Common myeloid progenitor, CD34-positive (primary cell): ENCODE results near the gene TMTC1.

Source experiments
- CTCF ChIA-PET: fragments of 350-600 bp; sonication (Branson Sonifier 250); formaldehyde crosslinking; loops from one replicate; lab custom pipeline; 2021; ENCODE audit warnings: antibody characterized with exemption; lab: Charles Lee
- POLR2A ChIA-PET: fragments of 350-600 bp; sonication (Branson Sonifier 250); formaldehyde crosslinking; loops from one replicate; lab custom pipeline; 2021; ENCODE audit warnings: antibody characterized with exemption; lab: Charles Lee
- DNase-seq, 3 donors: peaks; one replicate each; pipeline versions ENCODE4 v3.0.0 to v3.0.0-alpha.2; 2013
- H3K27ac ChIP-seq, 2 experiments: 1 replicate in 1 of 2; 2 replicates in 1 of 2; pipeline ENCODE4 v1.7.0; 2013; ENCODE audit warnings: inconsistent platforms in 2 of 2, low read length in 2 of 2, mild to moderate bottlenecking in 2 of 2, low read depth in 1 of 2, moderate library complexity in 1 of 2; ENCODE audit not compliant: severe bottlenecking in 2 of 2, insufficient read depth in 1 of 2, poor library complexity in 1 of 2
- H3K27me3 ChIP-seq, 5 experiments: replicated peaks in 2 of 5; 1 replicate in 3 of 5; 2 replicates in 2 of 5; pipeline versions ENCODE4 v1.6.1 to v1.7.0; 2013; ENCODE audit warnings: low read length in 4 of 5, mild to moderate bottlenecking in 2 of 5, moderate library complexity in 2 of 5, inconsistent platforms in 1 of 5; ENCODE audit not compliant: insufficient read depth in 5 of 5, control insufficient read depth in 4 of 5
- H3K36me3 ChIP-seq, 4 experiments: 1 replicate in 2 of 4; 2 replicates in 2 of 4; pipeline versions ENCODE4 v1.6.1 to v1.7.0; 2013; ENCODE audit warnings: low read length in 3 of 4, control low read depth in 1 of 4, mild to moderate bottlenecking in 1 of 4; ENCODE audit not compliant: control insufficient read depth in 4 of 4, insufficient read depth in 4 of 4
- H3K4me1 ChIP-seq, 4 experiments: 1 replicate in 3 of 4; 2 replicates in 1 of 4; pipeline versions ENCODE4 v1.6.1 to v1.7.1; 2013; ENCODE audit warnings: low read length in 3 of 4, mild to moderate bottlenecking in 3 of 4, control low read depth in 1 of 4, inconsistent platforms in 1 of 4, moderate library complexity in 1 of 4; ENCODE audit not compliant: control insufficient read depth in 4 of 4, insufficient read depth in 4 of 4; ENCODE audit errors: control extremely low read depth in 1 of 4
- H3K4me3 ChIP-seq, 7 experiments: 1 replicate in 4 of 7; 2 replicates in 3 of 7; pipeline versions ENCODE4 v1.5.1 to v1.7.0; 2013; ENCODE audit warnings: mild to moderate bottlenecking in 7 of 7, low read length in 6 of 7, moderate library complexity in 6 of 7, inconsistent platforms in 2 of 7, low read depth in 2 of 7, control low read depth in 1 of 7; ENCODE audit not compliant: insufficient read depth in 4 of 7, control insufficient read depth in 1 of 7; ENCODE audit errors: extremely low read depth in 1 of 7
- H3K9me3 ChIP-seq, 5 experiments: 1 replicate in 4 of 5; 2 replicates in 1 of 5; pipeline versions ENCODE4 v1.6.1 to v1.7.1; 2013; ENCODE audit warnings: low read length in 4 of 5, mild to moderate bottlenecking in 2 of 5, inconsistent platforms in 1 of 5, low read depth in 1 of 5, moderate library complexity in 1 of 5; ENCODE audit not compliant: control insufficient read depth in 4 of 5, insufficient read depth in 2 of 5; ENCODE audit errors: control extremely low read depth in 1 of 5
- WGBS: methylation state at CpG from one replicate; pipeline ENCODE4 v1.1.5; 2013; ENCODE audit not compliant: insufficient coverage; 5-methylcytosine and 5-hydroxymethylcytosine counted together

The TMTC1 gene

GRCh38 chr12:29622251-29622650, 161.5 kb downstream of the TMTC1 start:
- no peaks in the 10 kb centered on the region for H3K27me3 ChIP-seq
- no peak overlapping the region for H3K4me3 ChIP-seq
- H3K4me1 ChIP-seq, result no peaks in the 10 kb centered on the region
- CTCF ChIA-PET, result no interaction called here
- no peak overlapping the region for H3K27ac ChIP-seq
- no peaks in the 10 kb centered on the region for H3K9me3 ChIP-seq
- no peak for DNase-seq
- H3K36me3 ChIP-seq, result no peaks in the 10 kb centered on the region
- POLR2A ChIA-PET, result no interaction called here
- 100% methylated on average over 1 of the region's 1 CpG for WGBS

DNA sequence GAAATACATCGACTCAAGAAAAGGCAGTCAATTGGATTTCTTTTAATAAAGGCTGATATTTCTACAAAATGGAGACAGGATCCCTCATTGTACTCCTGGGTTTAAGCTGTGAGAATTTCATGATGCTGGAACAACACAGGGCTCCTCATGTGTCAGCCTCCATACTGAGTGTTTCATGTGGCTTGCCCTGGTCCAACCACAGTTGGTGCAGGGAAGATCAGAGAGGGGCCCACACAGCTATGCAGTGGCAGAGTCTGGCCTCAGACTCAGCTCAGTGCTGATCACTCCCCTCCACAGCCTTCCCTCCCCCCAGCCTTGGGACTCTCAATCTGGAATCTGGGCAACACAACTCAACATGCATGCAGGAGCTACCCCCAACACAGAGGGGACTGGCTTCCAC, 163.7 kb downstream of the TMTC1 start:
- H3K4me3 ChIP-seq, result no peak overlapping the region
- DNase-seq, result no peak
- no peak overlapping the region for H3K27ac ChIP-seq
- ChIA-PET POLR2A (no interaction called here), CTCF (no interaction called here)
- H3K27me3 ChIP-seq, result no peaks in the 10 kb centered on the region
- 100% methylated on average over 1 of the region's 1 CpG for WGBS
- no peaks in the 10 kb centered on the region for H3K36me3 ChIP-seq
- H3K4me1 ChIP-seq, result no peaks in the 10 kb centered on the region
- H3K9me3 ChIP-seq, result no peaks in the 10 kb centered on the region

DNA sequence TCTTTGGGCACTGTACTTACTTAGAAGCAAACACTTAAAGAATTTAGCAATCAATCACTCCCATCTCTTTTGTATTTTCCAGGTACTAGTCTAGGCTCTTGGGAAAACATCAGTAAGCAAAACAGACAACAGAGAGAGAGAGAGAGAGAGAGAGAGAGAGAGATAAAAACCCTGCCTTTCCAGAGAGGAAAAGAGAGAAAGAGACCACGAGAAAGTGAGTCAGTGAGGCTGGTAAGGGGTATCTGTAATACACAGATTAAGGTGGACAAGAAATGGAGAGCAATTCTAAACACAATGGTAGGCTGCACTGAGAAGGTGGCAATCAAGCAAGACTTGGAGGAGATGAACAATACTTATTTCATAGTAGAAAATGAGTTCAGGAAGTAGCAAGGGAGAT, 166.3 kb downstream of the TMTC1 start:
- POLR2A ChIA-PET, result no interaction called here
- no peaks in the 10 kb centered on the region for H3K4me1 ChIP-seq
- H3K4me3 ChIP-seq, result no peak overlapping the region
- no peak for DNase-seq
- no peaks in the 10 kb centered on the region for H3K9me3 ChIP-seq
- no peaks in the 10 kb centered on the region for H3K36me3 ChIP-seq
- 64% methylated on average over 1 of the region's 1 CpG for WGBS
- CTCF ChIA-PET, result no interaction called here
- H3K27me3 ChIP-seq, result peaks cover 0 to 2% (median 0%) of the 10 kb centered on the region in 5 experiments
- no peak overlapping the region for H3K27ac ChIP-seq

DNA sequence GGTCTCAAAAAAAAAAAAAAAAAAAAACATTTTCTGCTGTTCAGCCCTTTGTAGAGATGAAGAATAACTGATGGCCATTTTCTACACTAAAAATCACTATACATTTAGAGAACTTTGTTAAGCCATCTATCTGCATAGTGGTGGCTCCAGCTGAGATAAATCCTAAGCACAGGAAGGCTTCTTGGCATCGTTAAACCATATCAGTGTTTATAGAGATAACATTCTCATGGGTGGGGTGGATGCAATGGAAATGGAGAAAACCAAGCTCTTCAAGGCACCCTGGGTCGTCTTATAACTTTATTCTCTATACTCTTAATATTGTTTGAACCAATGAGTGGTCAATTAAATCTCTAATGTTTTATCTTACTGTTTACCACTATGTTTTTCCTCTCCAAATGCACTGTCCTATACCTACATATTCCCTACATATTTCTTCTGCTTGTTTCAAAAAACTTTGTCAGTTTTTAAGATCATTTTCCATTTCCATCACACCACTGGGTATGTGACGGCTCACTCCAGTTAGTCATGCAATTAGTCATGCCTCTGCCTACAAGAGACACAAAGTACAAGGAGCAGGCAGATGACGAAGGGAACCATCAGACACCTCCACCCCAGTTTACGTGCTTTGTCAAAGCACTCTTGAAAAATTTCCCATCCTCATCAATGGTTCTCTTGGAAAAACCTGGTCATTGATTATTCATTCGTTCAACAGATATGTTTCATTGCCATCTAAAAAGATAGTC, 166.9 kb downstream of the TMTC1 start:
- Histone ChIP-seq H3K27ac (no peak overlapping the region), H3K4me1 (no peaks in the 10 kb centered on the region), H3K36me3 (no peaks in the 10 kb centered on the region), H3K27me3 (peaks cover 0 to 2% (median 0%) of the 10 kb centered on the region in 5 experiments), H3K4me3 (no peak overlapping the region), H3K9me3 (no peaks in the 10 kb centered on the region)
- 100% methylated on average over 4 of the region's 6 CpGs for WGBS
- ChIA-PET CTCF (no interaction called here), POLR2A (no interaction called here)
- DNase-seq, result no peak

DNA sequence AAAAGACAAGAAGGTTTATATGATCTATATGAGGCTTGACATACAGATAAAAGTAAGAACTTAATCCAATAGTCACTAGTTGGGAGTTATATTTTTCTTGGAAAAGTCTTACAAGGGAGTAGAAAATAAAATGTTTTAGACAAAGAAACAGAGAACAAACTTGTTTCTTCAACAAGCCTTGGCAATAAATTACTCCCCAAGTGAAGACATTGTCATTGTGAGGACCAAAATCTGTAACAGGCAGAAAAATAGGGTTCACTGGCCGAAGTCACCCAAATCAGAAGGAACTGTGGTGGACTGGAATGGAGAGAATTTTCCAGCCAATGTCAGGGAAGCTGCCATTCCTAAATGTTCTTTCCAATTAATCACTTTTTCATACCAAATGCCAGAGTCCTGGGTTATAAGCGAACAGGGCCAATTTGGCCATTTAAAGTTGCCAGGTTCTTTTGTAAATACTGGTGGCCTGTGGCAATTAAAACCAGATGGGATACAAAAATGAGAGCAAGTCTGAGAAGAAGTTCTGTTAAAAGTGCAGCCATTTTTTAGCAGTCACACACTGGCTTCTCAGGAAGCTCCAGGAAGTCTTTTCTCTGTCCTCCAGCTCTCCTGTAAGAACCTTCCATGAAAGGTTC, 168.9 kb downstream of the TMTC1 start:
- Histone ChIP-seq H3K27ac (no peak overlapping the region), H3K4me1 (no peaks in the 10 kb centered on the region), H3K4me3 (no peak overlapping the region), H3K9me3 (no peaks in the 10 kb centered on the region), H3K36me3 (no peaks in the 10 kb centered on the region), H3K27me3 (peaks cover 0 to 2% (median 0%) of the 10 kb centered on the region in 5 experiments)
- CTCF ChIA-PET, result no interaction called here
- no peak for DNase-seq
- WGBS, result 100% methylated on average over 2 of the region's 2 CpGs
- POLR2A ChIA-PET, result interaction anchor here (0.7 kb wide), 1 partner anchor 913 kb away, joined by 3 read pairs; no protein-coding TSS in a partner anchor

- H3K36me3 ChIP-seq, result no peaks in the 10 kb centered on the region
- H3K4me3 ChIP-seq, result no peak overlapping the region
- DNase-seq, result no peak
- H3K9me3 ChIP-seq, result no peaks in the 10 kb centered on the region
- ChIA-PET POLR2A (interaction anchor here (0.6 kb wide), 1 partner anchor 8 kb away, joined by 3 read pairs; no protein-coding TSS in a partner anchor), CTCF (no interaction called here)
- H3K4me1 ChIP-seq, result no peaks in the 10 kb centered on the region
- H3K27ac ChIP-seq, result no peak overlapping the region
- peaks cover 0 to 2% (median 0%) of the 10 kb centered on the region in 5 experiments for H3K27me3 ChIP-seq
Observed at GRCh38 chr12:29612912-29613311, 170.8 kb downstream of the TMTC1 start.

- Histone ChIP-seq H3K36me3 (no peaks in the 10 kb centered on the region), H3K27ac (no peak overlapping the region), H3K4me1 (no peaks in the 10 kb centered on the region), H3K27me3 (peaks cover 0 to 2% (median 0%) of the 10 kb centered on the region in 5 experiments), H3K9me3 (no peaks in the 10 kb centered on the region), H3K4me3 (no peak overlapping the region)
- DNase-seq, result no peak
- POLR2A ChIA-PET, result no interaction called here
- 88% methylated on average over 3 of the region's 3 CpGs for WGBS
- CTCF ChIA-PET, result no interaction called here
Observed at GRCh38 chr12:29611906-29612305, 171.8 kb downstream of the TMTC1 start.
